Liver (tissue), 3 donors: ENCODE data around the gene GUK1.

Source experiments
- ATF3 ChIP-seq: IDR thresholded peaks from 2 replicates; pipeline ENCODE4 v1.6.1; 2016; ENCODE audit warnings: antibody characterized with exemption
- CTCF ChIP-seq: fragments of 150-350 bp; IDR thresholded peaks from 2 replicates; pipeline ENCODE4 v1.5.1; 2017; ENCODE audit warnings: improper control_type of control experiment, low read depth, low read length; ENCODE audit not compliant: missing input control
- EGR1 ChIP-seq, 2 donors: IDR thresholded peaks; 2 replicates each; pipeline ENCODE4 v1.6.1; 2016 to 2018; ENCODE audit warnings: antibody characterized with exemption in 2 of 2, low read depth in 2 of 2
- FOXA2 ChIP-seq: IDR thresholded peaks from 2 replicates; pipeline ENCODE4 v1.6.1; 2016; ENCODE audit warnings: antibody characterized with exemption
- RAD21 ChIP-seq, 2 donors: IDR thresholded peaks; 2 replicates each; pipeline ENCODE4 v1.6.1; 2016; ENCODE audit warnings: antibody characterized with exemption in 2 of 2, mild to moderate bottlenecking in 2 of 2
- REST ChIP-seq: IDR thresholded peaks from 2 replicates; pipeline ENCODE4 v1.6.1; 2016; ENCODE audit warnings: antibody characterized with exemption, mild to moderate bottlenecking
- SP1 ChIP-seq: IDR thresholded peaks from 2 replicates; pipeline ENCODE4 v1.6.1; 2018; ENCODE audit warnings: antibody characterized with exemption, mild to moderate bottlenecking
- TAF1 ChIP-seq: conservative IDR thresholded peaks from 2 replicates; pipeline ENCODE4 v1.6.1; 2016; ENCODE audit warnings: antibody characterized with exemption, mild to moderate bottlenecking
- ZBTB33 ChIP-seq: IDR thresholded peaks from 2 replicates; pipeline ENCODE4 v1.6.1; 2016; ENCODE audit warnings: antibody characterized with exemption
- donor health status: healthy.
- donor health status: healthy.

- no peak for TF ChIP-seq CTCF
- no peak for TF ChIP-seq ATF3
- TF ChIP-seq REST, result no peak
- TF ChIP-seq SP1, result no peak
- TF ChIP-seq ZBTB33, result no peak
- no peak for TF ChIP-seq EGR1 (IDR thresholded peaks at IDR 0.05; ENCODE audit: low read depth in 2 of 2)
- TF ChIP-seq RAD21 (IDR thresholded peaks at IDR 0.05), result no peak
- TF ChIP-seq TAF1, result no peak
- no peak for TF ChIP-seq FOXA2
Measured at GRCh38 chr1:228147151-228147693, 7.1 kb downstream of the GUK1 start.
